Spleen (tissue), 11 donors: ENCODE data around the gene GMCL2. TPM values are rescaled to one million over a fixed set of nuclear protein-coding genes. Genes with fewer than 3 reads are reported as not detected.

Experiments
- DNase-seq: peaks from one replicate; pipeline ENCODE4 v3.0.0-alpha.2; 2020
- H3K27ac ChIP-seq, 8 donors: fragments of 200-600 bp; sonication (generic) in 7 of 8; 1 replicate in 4 of 8; 2 replicates in 4 of 8; pipeline versions ENCODE4 v1.5.0 to v1.8.0; 2016 to 2021; ENCODE audit warnings: inconsistent platforms in 4 of 8, mild to moderate bottlenecking in 4 of 8, moderate library complexity in 1 of 8
- H3K27me3 ChIP-seq, 7 donors: fragments of 200-600 bp; sonication (generic) in 6 of 7; replicated peaks in 1 of 7; 1 replicate in 4 of 7; 2 replicates in 3 of 7; pipeline versions ENCODE4 v1.5.0 to v1.8.0; 2016 to 2021; ENCODE audit warnings: inconsistent platforms in 3 of 7, mild to moderate bottlenecking in 1 of 7
- H3K36me3 ChIP-seq, 6 donors: fragments of 200-600 bp; sonication (generic) in 5 of 6; 1 replicate in 4 of 6; 2 replicates in 2 of 6; pipeline versions ENCODE4 v1.5.0 to v1.8.0; 2016 to 2021; ENCODE audit warnings: inconsistent platforms in 2 of 6
- H3K4me1 ChIP-seq, 6 donors: fragments of 200-600 bp; sonication (generic) in 5 of 6; 1 replicate in 3 of 6; 2 replicates in 3 of 6; pipeline versions ENCODE4 v1.5.0 to v1.8.0; 2016 to 2021; ENCODE audit warnings: inconsistent platforms in 3 of 6
- H3K4me3 ChIP-seq, 8 donors: fragments of 200-600 bp; sonication (generic) in 7 of 8; 1 replicate in 4 of 8; 2 replicates in 4 of 8; pipeline versions ENCODE4 v1.5.0 to v1.8.0; 2016 to 2021; ENCODE audit warnings: inconsistent platforms in 4 of 8, mild to moderate bottlenecking in 4 of 8, moderate library complexity in 2 of 8
- H3K9me3 ChIP-seq, 8 donors: fragments of 200-600 bp; sonication (generic) in 7 of 8; 1 replicate in 4 of 8; 2 replicates in 4 of 8; pipeline versions ENCODE4 v1.5.0 to v1.8.0; 2016 to 2021; ENCODE audit warnings: inconsistent platforms in 4 of 8
- CTCF ChIP-seq, 11 experiments: fragments of 200-600 bp in 7 of 11; fragments of 450-650 bp in 4 of 11; sonication (generic) in 4 of 11; IDR thresholded peaks in 8 of 11; conservative IDR thresholded peaks in 3 of 11; 1 replicate in 7 of 11; 2 replicates in 4 of 11; pipeline versions ENCODE4 v1.4.0 to v1.8.0; 2016 to 2021; ENCODE audit warnings: antibody characterized with exemption in 11 of 11, inconsistent platforms in 4 of 11, mild to moderate bottlenecking in 1 of 11
- POLR2A ChIP-seq, 3 donors: fragments of 450-650 bp; IDR thresholded peaks; one replicate each; pipeline ENCODE4 v1.5.1; 2017; ENCODE audit warnings: antibody characterized with exemption in 3 of 3, mild to moderate bottlenecking in 1 of 3
- POLR2AphosphoS5 ChIP-seq, 3 donors: sonication (generic); formaldehyde crosslinking; IDR thresholded peaks; one replicate each; pipeline ENCODE4 v1.5.1; 2017; ENCODE audit warnings: antibody characterized with exemption in 3 of 3
- WGBS, 5 donors: extraction: QIAGEN DNeasy Blood & Tissue Kit in 3 of 5; methylation state at CpG; one replicate each; pipeline versions ENCODE4 v1.1.5 to v1.1.7; 2013 to 2018; 5-methylcytosine and 5-hydroxymethylcytosine counted together
- intact Hi-C: fragments of 100-400 bp; cut with DNase I; formaldehyde crosslinking; loops from one replicate; pipeline ENCODE4 v1.15.0; 2023; ENCODE audit warnings: low total_unique reads
- polyA plus RNA-seq, 3 donors: library from polyadenylated mRNA; stranded (reverse); fragments of 200-250 nt; gene quantifications; one replicate each; pipeline ENCODE4 v1.2.1, GENCODE V29; 2013
- total RNA-seq, 7 donors: library from RNA; depleted of rRNA in 3 of 7; stranded (reverse); fragments of >200 nt in 3 of 7; fragmentation: NEBNext Ultra II Directional in 4 of 7; extraction: Animal tissue kit (Norgen Biotek cat#: 25700) in 4 of 7; gene quantifications; one replicate each; pipeline versions ENCODE4 v1.1.0 to v1.2.1, GENCODE V29; 2016 to 2021
- donor health status: healthy with polysubstance abuse.
- donor health status: DM: no; HTN: no; CAD: no; lungs with moderate emphysema.
- donor health status: DM: no; HTN: no; CAD: no.
- donor health status: Bipolar disorder and iron deficiency.
- donor health status: healthy.
- donor health status: DM: no; HTN: no; CAD: no.
- donor health status: DM: yes; HTN: yes; CAD: no.

The GMCL2 gene
- total and polyA plus RNA-seq, 10 donors, result 0.03 TPM; not detected in 9

GRCh38 chr5:178207183-178207916 lies 20.2 kb upstream of the GMCL2 start:
- peaks cover 0 to 66% (median 60%) of the 10 kb centered on the region in 6 donors for H3K36me3 ChIP-seq
- intact Hi-C loops, result no loop called here
- H3K27me3 ChIP-seq, result no peaks in the 10 kb centered on the region
- no peaks in the 10 kb centered on the region for H3K9me3 ChIP-seq
- H3K4me3 ChIP-seq, result peak overlapping the region in 1 of 8 donors; percentile 100
- TF ChIP-seq CTCF (IDR thresholded peaks at IDR 0.05 in 8 of 11, conservative IDR thresholded peaks at IDR 0.05 in 3 of 11) (no peak), POLR2AphosphoS5 (IDR thresholded peaks at IDR 0.05) (peak in 1 of 3 donors; percentile 11)
- WGBS, 5 donors, result 56 to 77% (median 69%) methylated on average over 5 of the region's 5 CpGs
- peaks cover 15 to 78% (median 44%) of the 10 kb centered on the region in 6 donors for H3K4me1 ChIP-seq
- H3K27ac ChIP-seq, result peak overlapping the region in 6 of 8 donors; percentile 90 to 97 (median 96)
- DNase-seq, result peak; percentile 65

- H3K27ac ChIP-seq, result peak overlapping the region in 6 of 8 donors; percentile 90 to 97 (median 96)
Observed at GRCh38 chr5:178206166-178207101, 19.3 kb upstream of the GMCL2 start.

DNA sequence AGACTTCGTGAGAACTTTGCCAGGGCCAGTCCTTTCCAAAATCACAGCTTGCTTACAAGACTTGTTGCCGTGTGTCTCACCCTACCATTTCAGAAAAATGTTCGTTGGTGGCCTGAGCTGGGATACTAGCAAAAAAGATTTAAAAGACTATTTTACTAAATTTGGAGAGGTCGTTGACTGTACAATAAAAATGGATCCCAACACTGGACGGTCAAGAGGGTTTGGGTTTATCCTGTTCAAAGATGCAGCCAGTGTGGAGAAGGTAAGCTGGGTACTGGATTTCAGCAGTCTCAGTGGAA lies 18.5 kb upstream of the GMCL2 start:
- Histone ChIP-seq H3K4me1 (peaks cover 15 to 78% (median 53%) of the 10 kb centered on the region in 6 donors), H3K9me3 (no peaks in the 10 kb centered on the region), H3K4me3 (peak overlapping the region; percentile 89 to 100 (median 96)), H3K27me3 (no peaks in the 10 kb centered on the region), H3K36me3 (peaks cover 0 to 49% (median 43%) of the 10 kb centered on the region in 6 donors), H3K27ac (peak overlapping the region; percentile 80 to 97 (median 94))
- 4 to 7% (median 6%) methylated on average over 5 of the region's 5 CpGs for WGBS, 5 donors
- no peak for TF ChIP-seq CTCF (IDR thresholded peaks at IDR 0.05 in 8 of 11, conservative IDR thresholded peaks at IDR 0.05 in 3 of 11)
- no peak for TF ChIP-seq POLR2A (IDR thresholded peaks at IDR 0.05)
- TF ChIP-seq POLR2AphosphoS5 (IDR thresholded peaks at IDR 0.05), result no peak
- intact Hi-C loops, result no loop called here
- no peak for DNase-seq

More at GRCh38 chr5:178206166-178207101, 19.3 kb upstream of the GMCL2 start:
- intact Hi-C loops, result no loop called here
- Histone ChIP-seq H3K4me1 (peaks cover 15 to 82% (median 53%) of the 10 kb centered on the region in 6 donors), H3K4me3 (peak overlapping the region; percentile 89 to 100 (median 96)), H3K36me3 (peaks cover 0 to 56% (median 51%) of the 10 kb centered on the region in 6 donors), H3K27me3 (no peaks in the 10 kb centered on the region), H3K9me3 (no peaks in the 10 kb centered on the region)
- TF ChIP-seq CTCF (IDR thresholded peaks at IDR 0.05 in 8 of 11, conservative IDR thresholded peaks at IDR 0.05 in 3 of 11) (no peak), POLR2AphosphoS5 (IDR thresholded peaks at IDR 0.05) (peak in 2 of 3 donors; percentile 36 to 39), POLR2A (IDR thresholded peaks at IDR 0.05) (no peak)
- 37 to 48% (median 44%) methylated on average over 12 of the region's 12 CpGs for WGBS, 5 donors
- DNase-seq, result peak; percentile 60
